ENCODE data around the gene REXO4.

DNA sequence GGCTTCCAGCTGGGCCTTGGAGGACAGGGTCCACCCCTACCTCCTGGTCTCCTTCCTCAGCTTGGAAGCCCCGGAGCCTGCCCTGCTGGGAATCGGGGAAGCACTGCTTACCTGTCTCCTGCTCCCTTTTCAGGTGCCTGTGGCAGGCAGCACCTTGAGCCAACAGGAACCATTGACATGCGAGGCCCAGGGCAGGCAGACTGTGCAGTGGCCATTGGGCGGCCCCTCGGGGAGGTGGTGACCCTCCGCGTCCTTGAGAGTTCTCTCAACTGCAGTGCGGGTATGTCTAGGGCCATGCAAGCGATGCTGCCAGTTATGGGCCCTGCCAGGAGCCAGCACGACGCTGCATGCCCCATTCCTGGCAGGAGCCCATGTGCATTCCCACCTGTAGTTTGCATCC lies 38.1 kb upstream of the REXO4 start:
- no peak for TF ChIP-seq EP300 (IDR thresholded peaks at IDR 0.05; ENCODE audit: borderline replicate concordance in 1 of 2, low read depth in 2 of 2, low read length in 2 of 2)
- TF ChIP-seq, protein P1, sequence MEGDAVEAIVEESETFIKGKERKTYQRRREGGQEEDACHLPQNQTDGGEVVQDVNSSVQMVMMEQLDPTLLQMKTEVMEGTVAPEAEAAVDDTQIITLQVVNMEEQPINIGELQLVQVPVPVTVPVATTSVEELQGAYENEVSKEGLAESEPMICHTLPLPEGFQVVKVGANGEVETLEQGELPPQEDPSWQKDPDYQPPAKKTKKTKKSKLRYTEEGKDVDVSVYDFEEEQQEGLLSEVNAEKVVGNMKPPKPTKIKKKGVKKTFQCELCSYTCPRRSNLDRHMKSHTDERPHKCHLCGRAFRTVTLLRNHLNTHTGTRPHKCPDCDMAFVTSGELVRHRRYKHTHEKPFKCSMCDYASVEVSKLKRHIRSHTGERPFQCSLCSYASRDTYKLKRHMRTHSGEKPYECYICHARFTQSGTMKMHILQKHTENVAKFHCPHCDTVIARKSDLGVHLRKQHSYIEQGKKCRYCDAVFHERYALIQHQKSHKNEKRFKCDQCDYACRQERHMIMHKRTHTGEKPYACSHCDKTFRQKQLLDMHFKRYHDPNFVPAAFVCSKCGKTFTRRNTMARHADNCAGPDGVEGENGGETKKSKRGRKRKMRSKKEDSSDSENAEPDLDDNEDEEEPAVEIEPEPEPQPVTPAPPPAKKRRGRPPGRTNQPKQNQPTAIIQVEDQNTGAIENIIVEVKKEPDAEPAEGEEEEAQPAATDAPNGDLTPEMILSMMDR (IDR thresholded peaks at IDR 0.05; ENCODE audit: control extremely low read depth in 1 of 3, insufficient read depth in 1 of 3, low read depth in 1 of 3, low read length in 3 of 3): no peak
- no peak for TF ChIP-seq POLR2A (IDR thresholded peaks at IDR 0.05; ENCODE audit: control extremely low read depth in 1 of 2, low read depth in 2 of 2, low read length in 2 of 2)
- no peak for TF ChIP-seq NANOG (IDR thresholded peaks at IDR 0.05; ENCODE audit: insufficient read depth, low read depth, low read length, poor library complexity, severe bottlenecking)
- no peak for TF ChIP-seq JUN (IDR thresholded peaks at IDR 0.05; ENCODE audit: low read depth, low read length)
- TF ChIP-seq YY1 (IDR thresholded peaks at IDR 0.05; ENCODE audit: low read depth, low read length): no peak
- TF ChIP-seq EZH2 (IDR thresholded peaks at IDR 0.05; ENCODE audit: low read depth, low read length, severe bottlenecking): no peak
- no peak for TF ChIP-seq RFX5 (IDR thresholded peaks at IDR 0.05; ENCODE audit: borderline replicate concordance, low read depth, low read length)
- TF ChIP-seq, protein P2, sequence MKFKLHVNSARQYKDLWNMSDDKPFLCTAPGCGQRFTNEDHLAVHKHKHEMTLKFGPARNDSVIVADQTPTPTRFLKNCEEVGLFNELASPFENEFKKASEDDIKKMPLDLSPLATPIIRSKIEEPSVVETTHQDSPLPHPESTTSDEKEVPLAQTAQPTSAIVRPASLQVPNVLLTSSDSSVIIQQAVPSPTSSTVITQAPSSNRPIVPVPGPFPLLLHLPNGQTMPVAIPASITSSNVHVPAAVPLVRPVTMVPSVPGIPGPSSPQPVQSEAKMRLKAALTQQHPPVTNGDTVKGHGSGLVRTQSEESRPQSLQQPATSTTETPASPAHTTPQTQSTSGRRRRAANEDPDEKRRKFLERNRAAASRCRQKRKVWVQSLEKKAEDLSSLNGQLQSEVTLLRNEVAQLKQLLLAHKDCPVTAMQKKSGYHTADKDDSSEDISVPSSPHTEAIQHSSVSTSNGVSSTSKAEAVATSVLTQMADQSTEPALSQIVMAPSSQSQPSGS (IDR thresholded peaks at IDR 0.05; ENCODE audit: low read length): no peak
- TF ChIP-seq, protein P3, sequence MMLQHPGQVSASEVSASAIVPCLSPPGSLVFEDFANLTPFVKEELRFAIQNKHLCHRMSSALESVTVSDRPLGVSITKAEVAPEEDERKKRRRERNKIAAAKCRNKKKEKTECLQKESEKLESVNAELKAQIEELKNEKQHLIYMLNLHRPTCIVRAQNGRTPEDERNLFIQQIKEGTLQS (IDR thresholded peaks at IDR 0.05; ENCODE audit: insufficient read depth, low read depth, low read length): no peak
- no peak for TF ChIP-seq TBP (IDR thresholded peaks at IDR 0.05; ENCODE audit: low read depth, low read length)
- no peak for TF ChIP-seq CHD1 (IDR thresholded peaks at IDR 0.05; ENCODE audit: low read depth, low read length)
- TF ChIP-seq JUND (IDR thresholded peaks at IDR 0.05; ENCODE audit: low read length): no peak

Measured in H1 (cell line).